GM12891 (cell line): ENCODE measurements around the gene TRIO.

Source experiments
- PAX5 ChIP-seq: IDR thresholded peaks from 2 replicates; pipeline ENCODE4 v1.6.1; 2011; ENCODE audit warnings: low read length, moderate library complexity, mild to moderate bottlenecking; ENCODE audit not compliant: insufficient read depth, severe bottlenecking
- POLR2A ChIP-seq: IDR thresholded peaks from 2 replicates; pipeline ENCODE4 v1.6.1; 2011; ENCODE audit warnings: low read depth, low read length, control low read depth
- POLR2AphosphoS5 ChIP-seq: IDR thresholded peaks from 2 replicates; pipeline ENCODE4 v1.6.1; 2011; ENCODE audit warnings: low read depth, low read length, control low read depth
- TAF1 ChIP-seq: IDR thresholded peaks from 2 replicates; pipeline ENCODE4 v1.6.1; 2011; ENCODE audit warnings: low read depth, low read length, control low read depth

- TF ChIP-seq POLR2AphosphoS5 (no peak), POLR2A (no peak), PAX5 (no peak), TAF1 (no peak)
These were observed 42.4 kb downstream of the TRIO start for GRCh38 chr5:14185326-14186058.
